Measurements from ENCODE around the gene ST6GAL1. TPM values are rescaled to one million over a fixed set of nuclear protein-coding genes. Genes with fewer than 3 reads are reported as not detected.

ST6GAL1 gene
- total RNA-seq, 1 donor from 2014 or later: 84.3 TPM

- Histone ChIP-seq H3K27me3 (ENCODE audit: low read depth) (no peaks in the 10 kb centered on the region), H3K36me3 (peaks cover 43% of the 10 kb centered on the region), H3K9me3 (replicated peaks) (no peaks in the 10 kb centered on the region), H3K27ac (replicated peaks) (no peak overlapping the region), H3K4me1 (no peaks in the 10 kb centered on the region), H3K4me3 (no peak overlapping the region)
- DNase-seq: no peak
- no peak for TF ChIP-seq CTCF (IDR thresholded peaks at IDR 0.05; ENCODE audit: borderline replicate concordance)
- intact Hi-C loops (cut with micrococcal nuclease): no loop called here
Observed at GRCh38 chr3:187079090-187080022, 149.0 kb downstream of the ST6GAL1 start.

GRCh38 chr3:187080799-187081450 is 150.6 kb downstream of the ST6GAL1 start:
- intact Hi-C loops (cut with micrococcal nuclease): no loop called here
- Histone ChIP-seq H3K27ac (replicated peaks) (no peak overlapping the region), H3K4me3 (no peak overlapping the region), H3K36me3 (peaks cover 27% of the 10 kb centered on the region), H3K9me3 (replicated peaks) (no peaks in the 10 kb centered on the region), H3K4me1 (peaks cover 12% of the 10 kb centered on the region), H3K27me3 (ENCODE audit: low read depth) (no peaks in the 10 kb centered on the region)
- TF ChIP-seq CTCF (IDR thresholded peaks at IDR 0.05; ENCODE audit: borderline replicate concordance): no peak
- no peak for DNase-seq

GRCh38 chr3:187082758-187083375 is 152.5 kb downstream of the ST6GAL1 start:
- TF ChIP-seq CTCF (IDR thresholded peaks at IDR 0.05; ENCODE audit: borderline replicate concordance): no peak
- H3K4me1 ChIP-seq: peaks cover 12% of the 10 kb centered on the region
- no peak overlapping the region for H3K4me3 ChIP-seq
- H3K36me3 ChIP-seq: peaks cover 7% of the 10 kb centered on the region
- peaks cover 14% of the 10 kb centered on the region for H3K9me3 ChIP-seq (replicated peaks)
- no peak overlapping the region for H3K27ac ChIP-seq (replicated peaks)
- no peaks in the 10 kb centered on the region for H3K27me3 ChIP-seq (ENCODE audit: low read depth)
- intact Hi-C loops (cut with micrococcal nuclease): no loop called here
- DNase-seq: no peak

- DNase-seq: no peak
- Histone ChIP-seq H3K36me3 (no peaks in the 10 kb centered on the region), H3K27me3 (ENCODE audit: low read depth) (no peaks in the 10 kb centered on the region), H3K4me1 (peaks cover 12% of the 10 kb centered on the region), H3K4me3 (no peak overlapping the region), H3K9me3 (replicated peaks) (peaks cover 27% of the 10 kb centered on the region), H3K27ac (replicated peaks) (peak overlapping the region; percentile 49)
- no peak for TF ChIP-seq CTCF (IDR thresholded peaks at IDR 0.05; ENCODE audit: borderline replicate concordance)
- intact Hi-C loops (cut with micrococcal nuclease): no loop called here
Observed at GRCh38 chr3:187084126-187084525, 153.8 kb downstream of the ST6GAL1 start.

GRCh38 chr3:187084580-187084979 is 154.3 kb downstream of the ST6GAL1 start:
- Histone ChIP-seq H3K27ac (replicated peaks) (peak overlapping the region; percentile 49), H3K4me1 (peaks cover 12% of the 10 kb centered on the region), H3K4me3 (no peak overlapping the region), H3K9me3 (replicated peaks) (peaks cover 31% of the 10 kb centered on the region), H3K36me3 (no peaks in the 10 kb centered on the region), H3K27me3 (ENCODE audit: low read depth) (no peaks in the 10 kb centered on the region)
- intact Hi-C loops (cut with micrococcal nuclease): no loop called here
- no peak for TF ChIP-seq CTCF (IDR thresholded peaks at IDR 0.05; ENCODE audit: borderline replicate concordance)
- no peak for DNase-seq
